Neuronal stem cell (in vitro differentiated cells): ENCODE measurements around the gene NAALADL2.

ENCODE experiments used
- DNase-seq: peaks from one replicate; pipeline ENCODE4 v3.0.0-alpha.2; 2013; ENCODE audit warnings: low spot score
- H2AFZ ChIP-seq: one replicate; pipeline ENCODE4 v1.6.1; 2013; ENCODE audit warnings: mild to moderate bottlenecking, low read length, inconsistent platforms
- H2AK5ac ChIP-seq: 2 replicates; pipeline ENCODE4 v1.6.1; 2013; ENCODE audit warnings: low read depth, mild to moderate bottlenecking, inconsistent platforms, low read length, moderate library complexity, mixed read lengths
- H2BK120ac ChIP-seq: 2 replicates; pipeline ENCODE4 v1.6.1; 2013; ENCODE audit warnings: low read depth, mild to moderate bottlenecking, inconsistent platforms, low read length, moderate library complexity, mixed read lengths
- H2BK12ac ChIP-seq: one replicate; pipeline ENCODE4 v1.6.1; 2013; ENCODE audit warnings: low read length, inconsistent platforms
- H2BK15ac ChIP-seq: 2 replicates; pipeline ENCODE4 v1.6.1; 2013; ENCODE audit warnings: mild to moderate bottlenecking, low read length, inconsistent platforms, mixed read lengths
- H2BK5ac ChIP-seq: one replicate; pipeline ENCODE4 v1.6.1; 2013; ENCODE audit warnings: inconsistent platforms, mild to moderate bottlenecking, low read length, moderate library complexity
- H3K14ac ChIP-seq: one replicate; pipeline ENCODE4 v1.6.1; 2013; ENCODE audit warnings: low read length, inconsistent platforms
- H3K18ac ChIP-seq: 2 replicates; pipeline ENCODE4 v1.6.1; 2013; ENCODE audit warnings: low read length, inconsistent platforms
- H3K23ac ChIP-seq: 2 replicates; pipeline ENCODE4 v1.6.1; 2013; ENCODE audit warnings: low read depth, mild to moderate bottlenecking, mixed read lengths, low read length, inconsistent platforms; ENCODE audit not compliant: poor library complexity
- H3K27ac ChIP-seq: replicated peaks from 3 replicates; pipeline ENCODE4 v1.5.1; 2013; ENCODE audit warnings: low read length, inconsistent platforms
- H3K27me3 ChIP-seq, 3 experiments: 2 replicates each; pipeline ENCODE4 v1.6.1; 2013; ENCODE audit warnings: low read length in 3 of 3, mild to moderate bottlenecking in 2 of 3, inconsistent platforms in 1 of 3, low read depth in 1 of 3, mixed read lengths in 1 of 3, moderate library complexity in 1 of 3; ENCODE audit not compliant: control insufficient read depth in 3 of 3, insufficient read depth in 3 of 3
- H3K36me3 ChIP-seq, 2 donors: replicated peaks in 1 of 2; 2 replicates each; pipeline ENCODE4 v1.6.1; 2013; ENCODE audit warnings: low read length in 2 of 2; ENCODE audit not compliant: control insufficient read depth in 2 of 2, insufficient read depth in 2 of 2
- H3K4ac ChIP-seq: 2 replicates; pipeline ENCODE4 v1.6.1; 2013; ENCODE audit warnings: inconsistent platforms, mild to moderate bottlenecking, low read length, moderate library complexity
- H3K4me1 ChIP-seq, 2 donors: 1 replicate in 1 of 2; 2 replicates in 1 of 2; pipeline ENCODE4 v1.6.1; 2013; ENCODE audit warnings: low read length in 2 of 2, low read depth in 1 of 2; ENCODE audit not compliant: control insufficient read depth in 2 of 2, insufficient read depth in 1 of 2
- H3K4me2 ChIP-seq: one replicate; pipeline ENCODE4 v1.6.1; 2013; ENCODE audit warnings: mild to moderate bottlenecking, low read length, inconsistent platforms; ENCODE audit not compliant: insufficient read depth, poor library complexity, severe bottlenecking
- H3K4me3 ChIP-seq, 2 donors: 2 replicates each; pipeline ENCODE4 v1.5.1; 2013; ENCODE audit warnings: low read length in 2 of 2, mild to moderate bottlenecking in 2 of 2, inconsistent platforms in 1 of 2, moderate library complexity in 1 of 2
- H3K79me1 ChIP-seq: one replicate; pipeline ENCODE4 v1.6.1; 2013; ENCODE audit warnings: low read depth, mild to moderate bottlenecking, inconsistent platforms, low read length, moderate library complexity
- H3K9ac ChIP-seq: one replicate; pipeline ENCODE4 v1.6.1; 2013; ENCODE audit warnings: mild to moderate bottlenecking, low read depth, low read length, inconsistent platforms; ENCODE audit not compliant: poor library complexity
- H3K9me3 ChIP-seq, 2 donors: replicated peaks in 1 of 2; 2 replicates each; pipeline versions ENCODE3 to v1.6.1; 2013; ENCODE audit warnings: low read length in 2 of 2, mild to moderate bottlenecking in 2 of 2, inconsistent platforms in 1 of 2, low read depth in 1 of 2, mixed read lengths in 1 of 2, moderate library complexity in 1 of 2; ENCODE audit not compliant: control insufficient read depth in 2 of 2, insufficient read depth in 1 of 2
- H4K8ac ChIP-seq: one replicate; pipeline ENCODE4 v1.6.1; 2013; ENCODE audit warnings: low read depth, mild to moderate bottlenecking, inconsistent platforms, low read length, moderate library complexity
- H4K91ac ChIP-seq: one replicate; pipeline ENCODE4 v1.6.1; 2013; ENCODE audit warnings: low read length, low read depth, mild to moderate bottlenecking, inconsistent platforms; ENCODE audit not compliant: poor library complexity
- WGBS, 2 donors: extraction: QIAGEN DNeasy Blood & Tissue Kit; methylation state at CpG; one replicate each; pipeline ENCODE4 v1.1.7; 2013; ENCODE audit warnings: missing lambda C conversion rate in 2 of 2, mixed read lengths in 1 of 2; ENCODE audit not compliant: insufficient read length in 2 of 2, insufficient replicate concordance in 1 of 2; ENCODE audit errors: extremely low coverage in 2 of 2; 5-methylcytosine and 5-hydroxymethylcytosine counted together

NAALADL2 gene

GRCh38 chr3:175695251-175695650, 836.1 kb downstream of the NAALADL2 start:
- WGBS, 2 donors, result no CpG with 5 or more reads among the region's 1 CpG
- Histone ChIP-seq H3K27me3 (no peaks in the 10 kb centered on the region), H3K36me3 (no peaks in the 10 kb centered on the region), H3K4ac (no peak overlapping the region), H2AK5ac (no peak overlapping the region), H3K27ac (no peak overlapping the region), H4K8ac (no peak overlapping the region), H2BK12ac (no peak overlapping the region), H3K79me1 (no peaks in the 10 kb centered on the region), H3K23ac (no peak overlapping the region), H3K4me2 (no peak overlapping the region), H3K14ac (no peak overlapping the region), H3K4me3 (no peak overlapping the region), H4K91ac (no peak overlapping the region), H3K9me3 (no peaks in the 10 kb centered on the region), H3K9ac (no peak overlapping the region), H2AFZ (no peak overlapping the region), H3K4me1 (no peaks in the 10 kb centered on the region), H3K18ac (no peak overlapping the region), H2BK5ac (no peak overlapping the region), H2BK15ac (no peak overlapping the region), H2BK120ac (no peak overlapping the region)
- no peak for DNase-seq

GRCh38 chr3:175702956-175703355, 843.8 kb downstream of the NAALADL2 start:
- Histone ChIP-seq H3K27ac (no peak overlapping the region), H3K79me1 (no peaks in the 10 kb centered on the region), H2BK5ac (no peak overlapping the region), H3K9ac (no peak overlapping the region), H3K27me3 (no peaks in the 10 kb centered on the region), H2BK15ac (no peak overlapping the region), H3K23ac (no peak overlapping the region), H3K36me3 (no peaks in the 10 kb centered on the region), H3K14ac (no peak overlapping the region), H2BK12ac (no peak overlapping the region), H4K91ac (no peak overlapping the region), H2BK120ac (no peak overlapping the region), H3K9me3 (no peaks in the 10 kb centered on the region), H2AFZ (no peak overlapping the region), H2AK5ac (no peak overlapping the region), H3K4me3 (no peak overlapping the region), H4K8ac (no peak overlapping the region), H3K4me1 (no peaks in the 10 kb centered on the region), H3K4me2 (no peak overlapping the region), H3K18ac (no peak overlapping the region), H3K4ac (no peak overlapping the region)
- no peak for DNase-seq

- no peak overlapping the region for H3K18ac ChIP-seq
Observed at GRCh38 chr3:175704366-175705055, 845.4 kb downstream of the NAALADL2 start.

GRCh38 chr3:175713268-175713667, 854.1 kb downstream of the NAALADL2 start:
- Histone ChIP-seq H3K4me1 (no peaks in the 10 kb centered on the region), H3K14ac (no peak overlapping the region), H2BK5ac (no peak overlapping the region), H2AK5ac (no peak overlapping the region), H3K4ac (no peak overlapping the region), H2BK12ac (no peak overlapping the region), H3K4me3 (no peak overlapping the region), H3K23ac (no peak overlapping the region), H4K91ac (no peak overlapping the region), H3K27me3 (no peaks in the 10 kb centered on the region), H4K8ac (no peak overlapping the region), H2AFZ (no peak overlapping the region), H3K27ac (no peak overlapping the region), H3K79me1 (no peaks in the 10 kb centered on the region), H2BK15ac (no peak overlapping the region), H3K18ac (no peak overlapping the region), H2BK120ac (no peak overlapping the region), H3K4me2 (no peak overlapping the region), H3K9ac (no peak overlapping the region), H3K9me3 (no peaks in the 10 kb centered on the region), H3K36me3 (no peaks in the 10 kb centered on the region)
- DNase-seq, result no peak

More at GRCh38 chr3:175704366-175705055, 845.4 kb downstream of the NAALADL2 start:
- Histone ChIP-seq H3K27me3 (no peaks in the 10 kb centered on the region), H4K8ac (no peak overlapping the region), H3K79me1 (no peaks in the 10 kb centered on the region), H2BK5ac (no peak overlapping the region), H3K14ac (no peak overlapping the region), H3K4me3 (no peak overlapping the region), H3K23ac (no peak overlapping the region), H2AK5ac (no peak overlapping the region), H3K4ac (no peak overlapping the region), H3K36me3 (no peaks in the 10 kb centered on the region), H3K9me3 (no peaks in the 10 kb centered on the region), H4K91ac (no peak overlapping the region), H2BK12ac (no peak overlapping the region), H3K4me1 (no peaks in the 10 kb centered on the region), H3K4me2 (no peak overlapping the region), H3K9ac (no peak overlapping the region), H2AFZ (no peak overlapping the region), H3K27ac (no peak overlapping the region), H2BK120ac (no peak overlapping the region), H2BK15ac (no peak overlapping the region)
- DNase-seq, result no peak
- no CpG with 5 or more reads among the region's 6 CpGs for WGBS, 2 donors
